NK-92 (cell line): ENCODE data around the gene FKBP4.

Source experiments
- DNase-seq: peaks from one replicate; lab custom pipeline; 2025; ENCODE audit not compliant: unreplicated experiment; lab: John Stamatoyannopoulos, UW

Gene FKBP4

GRCh38 chr12:2812290-2813213, 17.8 kb downstream of the FKBP4 start, which contains the start of gene ITFG2:
TSS of gene ITFG2 (plus strand) at chr12:2812668. CDS start at chr12:2812761, 93 bp downstream.
- DNase-seq: peak; percentile 61

GRCh38 chr12:2813214-2814185, 18.7 kb downstream of the FKBP4 start:
- no peak for DNase-seq

- no peak for DNase-seq
Measured at GRCh38 chr12:2819810-2820209, 25.0 kb downstream of the FKBP4 start.

- no peak for DNase-seq
Measured at GRCh38 chr12:2820432-2820831, 25.7 kb downstream of the FKBP4 start.

GRCh38 chr12:2823483-2823882, 28.7 kb downstream of the FKBP4 start:
- DNase-seq: no peak

- DNase-seq: no peak
Measured at GRCh38 chr12:2824541-2824940, 29.8 kb downstream of the FKBP4 start.

GRCh38 chr12:2825132-2825531, 30.4 kb downstream of the FKBP4 start:
- no peak for DNase-seq

GRCh38 chr12:2826036-2826435, 31.3 kb downstream of the FKBP4 start:
- DNase-seq: no peak

GRCh38 chr12:2826721-2827515, 32.1 kb downstream of the FKBP4 start:
- DNase-seq: no peak

GRCh38 chr12:2829275-2829674, 34.5 kb downstream of the FKBP4 start:
- DNase-seq: no peak

- DNase-seq: no peak
Measured at GRCh38 chr12:2832550-2833127, 37.9 kb downstream of the FKBP4 start.

GRCh38 chr12:2833327-2833726, 38.6 kb downstream of the FKBP4 start:
- no peak for DNase-seq

- DNase-seq: no peak
Measured at GRCh38 chr12:2833810-2834209, 39.0 kb downstream of the FKBP4 start.

GRCh38 chr12:2834581-2835491, 40.1 kb downstream of the FKBP4 start, which contains the start of gene NRIP2:
TSS of gene NRIP2 (minus strand) at chr12:2835035. CDS start at chr12:2834983, 52 bp downstream.
- no peak for DNase-seq

- no peak for DNase-seq
Measured at GRCh38 chr12:2835691-2836403, 41.1 kb downstream of the FKBP4 start.

- no peak for DNase-seq
Measured at GRCh38 chr12:2836574-2836973, 41.8 kb downstream of the FKBP4 start.

- DNase-seq: no peak
Measured at GRCh38 chr12:2841056-2841650, 46.4 kb downstream of the FKBP4 start.

GRCh38 chr12:2842948-2843347, 48.2 kb downstream of the FKBP4 start:
- DNase-seq: no peak
